Spleen (tissue), 11 donors: Measurements from ENCODE around the gene AGPAT2. TPM values are rescaled to one million over a fixed set of nuclear protein-coding genes. Genes with fewer than 3 reads are reported as not detected.

Experiments used
- DNase-seq: peaks from one replicate; pipeline ENCODE4 v3.0.0-alpha.2; 2020
- H3K27ac ChIP-seq, 8 donors: fragments of 200-600 bp; sonication (generic) in 7 of 8; 1 replicate in 4 of 8; 2 replicates in 4 of 8; pipeline versions ENCODE4 v1.5.0 to v1.8.0; 2016 to 2021; ENCODE audit warnings: inconsistent platforms in 4 of 8, mild to moderate bottlenecking in 4 of 8, moderate library complexity in 1 of 8
- H3K27me3 ChIP-seq, 7 donors: fragments of 200-600 bp; sonication (generic) in 6 of 7; replicated peaks in 1 of 7; 1 replicate in 4 of 7; 2 replicates in 3 of 7; pipeline versions ENCODE4 v1.5.0 to v1.8.0; 2016 to 2021; ENCODE audit warnings: inconsistent platforms in 3 of 7, mild to moderate bottlenecking in 1 of 7
- H3K36me3 ChIP-seq, 6 donors: fragments of 200-600 bp; sonication (generic) in 5 of 6; 1 replicate in 4 of 6; 2 replicates in 2 of 6; pipeline versions ENCODE4 v1.5.0 to v1.8.0; 2016 to 2021; ENCODE audit warnings: inconsistent platforms in 2 of 6
- H3K4me1 ChIP-seq, 6 donors: fragments of 200-600 bp; sonication (generic) in 5 of 6; 1 replicate in 3 of 6; 2 replicates in 3 of 6; pipeline versions ENCODE4 v1.5.0 to v1.8.0; 2016 to 2021; ENCODE audit warnings: inconsistent platforms in 3 of 6
- H3K4me3 ChIP-seq, 8 donors: fragments of 200-600 bp; sonication (generic) in 7 of 8; 1 replicate in 4 of 8; 2 replicates in 4 of 8; pipeline versions ENCODE4 v1.5.0 to v1.8.0; 2016 to 2021; ENCODE audit warnings: inconsistent platforms in 4 of 8, mild to moderate bottlenecking in 4 of 8, moderate library complexity in 2 of 8
- H3K9me3 ChIP-seq, 8 donors: fragments of 200-600 bp; sonication (generic) in 7 of 8; 1 replicate in 4 of 8; 2 replicates in 4 of 8; pipeline versions ENCODE4 v1.5.0 to v1.8.0; 2016 to 2021; ENCODE audit warnings: inconsistent platforms in 4 of 8
- CTCF ChIP-seq, 11 experiments: fragments of 200-600 bp in 7 of 11; fragments of 450-650 bp in 4 of 11; sonication (generic) in 4 of 11; IDR thresholded peaks in 8 of 11; conservative IDR thresholded peaks in 3 of 11; 1 replicate in 7 of 11; 2 replicates in 4 of 11; pipeline versions ENCODE4 v1.4.0 to v1.8.0; 2016 to 2021; ENCODE audit warnings: antibody characterized with exemption in 11 of 11, inconsistent platforms in 4 of 11, mild to moderate bottlenecking in 1 of 11
- POLR2A ChIP-seq, 3 donors: fragments of 450-650 bp; IDR thresholded peaks; one replicate each; pipeline ENCODE4 v1.5.1; 2017; ENCODE audit warnings: antibody characterized with exemption in 3 of 3, mild to moderate bottlenecking in 1 of 3
- POLR2AphosphoS5 ChIP-seq, 3 donors: sonication (generic); formaldehyde crosslinking; IDR thresholded peaks; one replicate each; pipeline ENCODE4 v1.5.1; 2017; ENCODE audit warnings: antibody characterized with exemption in 3 of 3
- WGBS, 5 donors: extraction: QIAGEN DNeasy Blood & Tissue Kit in 3 of 5; methylation state at CpG; one replicate each; pipeline versions ENCODE4 v1.1.5 to v1.1.7; 2013 to 2018; 5-methylcytosine and 5-hydroxymethylcytosine counted together
- intact Hi-C: fragments of 100-400 bp; cut with DNase I; formaldehyde crosslinking; loops from one replicate; pipeline ENCODE4 v1.15.0; 2023; ENCODE audit warnings: low total_unique reads
- polyA plus RNA-seq, 3 donors: library from polyadenylated mRNA; stranded (reverse); fragments of 200-250 nt; gene quantifications; one replicate each; pipeline ENCODE4 v1.2.1, GENCODE V29; 2013
- total RNA-seq, 7 donors: library from RNA; depleted of rRNA in 3 of 7; stranded (reverse); fragments of >200 nt in 3 of 7; fragmentation: NEBNext Ultra II Directional in 4 of 7; extraction: Animal tissue kit (Norgen Biotek cat#: 25700) in 4 of 7; gene quantifications; one replicate each; pipeline versions ENCODE4 v1.1.0 to v1.2.1, GENCODE V29; 2016 to 2021
- donor health status: healthy with polysubstance abuse.
- donor health status: DM: no; HTN: no; CAD: no; lungs with moderate emphysema.
- donor health status: DM: no; HTN: no; CAD: no.
- donor health status: Bipolar disorder and iron deficiency.
- donor health status: healthy.
- donor health status: DM: no; HTN: no; CAD: no.
- donor health status: DM: yes; HTN: yes; CAD: no.

Gene AGPAT2
- total and polyA plus RNA-seq, 10 donors: 26.9 to 47.7 (median 38.3) TPM

GRCh38 chr9:136722093-136722968 lies 35.1 kb upstream of the AGPAT2 start:
- no peaks in the 10 kb centered on the region for H3K9me3 ChIP-seq
- H3K36me3 ChIP-seq: peaks cover 6 to 65% (median 50%) of the 10 kb centered on the region in 6 donors
- 65 to 78% (median 76%) methylated on average over 13 to 31 of the region's 31 CpGs for WGBS, 5 donors
- H3K27me3 ChIP-seq: no peaks in the 10 kb centered on the region
- H3K27ac ChIP-seq: no peak overlapping the region
- TF ChIP-seq POLR2AphosphoS5 (IDR thresholded peaks at IDR 0.05) (peak in 2 of 3 donors; percentile 1 to 3), CTCF (IDR thresholded peaks at IDR 0.05 in 8 of 11, conservative IDR thresholded peaks at IDR 0.05 in 3 of 11) (no peak), POLR2A (IDR thresholded peaks at IDR 0.05) (no peak)
- DNase-seq: no peak
- H3K4me3 ChIP-seq: no peak overlapping the region
- peaks cover 16 to 90% (median 84%) of the 10 kb centered on the region in 6 donors for H3K4me1 ChIP-seq
- intact Hi-C loops: no loop called here

DNA sequence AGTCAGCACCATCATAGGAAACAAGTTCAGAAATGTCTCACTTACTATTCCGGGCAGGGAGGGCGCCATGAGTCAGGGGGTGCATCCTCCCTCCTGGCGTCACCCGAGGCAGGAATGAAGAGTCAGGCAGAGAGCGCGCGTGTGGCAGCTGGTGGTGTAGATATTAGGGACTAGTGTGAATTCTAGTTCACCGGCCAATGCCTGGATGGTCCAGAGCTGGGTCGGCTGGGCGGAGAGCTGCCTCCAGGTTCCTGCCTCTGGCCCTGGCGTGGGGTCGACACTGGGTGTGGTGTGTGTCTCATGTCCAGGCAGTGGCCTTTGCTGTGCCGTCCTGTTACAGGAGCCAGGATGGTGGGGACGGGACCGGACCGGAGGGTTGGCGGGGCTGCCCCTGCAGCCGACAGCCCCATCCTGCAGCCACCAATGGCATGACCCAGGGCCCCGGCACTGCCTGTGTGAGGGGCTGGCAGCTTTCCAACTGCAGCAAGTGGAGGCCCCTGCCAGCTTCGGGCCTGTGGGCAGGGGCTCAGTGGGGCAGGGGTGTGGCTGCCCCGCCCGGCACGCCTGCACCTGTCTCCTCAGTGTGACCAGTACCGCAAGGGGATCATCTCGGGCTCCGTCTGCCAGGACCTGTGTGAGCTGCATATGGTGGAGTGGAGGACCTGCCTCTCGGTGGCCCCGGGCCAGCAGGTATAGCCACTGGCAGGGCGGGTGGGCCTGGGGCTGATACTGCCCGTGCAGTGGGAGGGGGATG lies 34.3 kb upstream of the AGPAT2 start:
- peak; percentile 76 for DNase-seq
- Histone ChIP-seq H3K36me3 (peaks cover 6 to 62% (median 50%) of the 10 kb centered on the region in 6 donors), H3K27ac (peak overlapping the region in 3 of 8 donors; percentile 17 to 18 (median 18)), H3K27me3 (peaks cover 0 to 5% (median 0%) of the 10 kb centered on the region in 7 donors), H3K4me1 (peaks cover 12 to 82% (median 75%) of the 10 kb centered on the region in 6 donors), H3K9me3 (no peaks in the 10 kb centered on the region), H3K4me3 (no peak overlapping the region)
- WGBS, 5 donors: 63 to 80% (median 68%) methylated on average over 16 to 30 of the region's 30 CpGs
- TF ChIP-seq CTCF (IDR thresholded peaks at IDR 0.05 in 8 of 11, conservative IDR thresholded peaks at IDR 0.05 in 3 of 11): no peak
- peak in 2 of 3 donors; percentile 38 to 64 for TF ChIP-seq POLR2AphosphoS5 (IDR thresholded peaks at IDR 0.05)
- intact Hi-C loops: no loop called here

- H3K4me1 ChIP-seq: peaks cover 6 to 78% (median 69%) of the 10 kb centered on the region in 6 donors
- TF ChIP-seq POLR2AphosphoS5 (IDR thresholded peaks at IDR 0.05) (no peak), POLR2A (IDR thresholded peaks at IDR 0.05) (no peak), CTCF (IDR thresholded peaks at IDR 0.05 in 8 of 11, conservative IDR thresholded peaks at IDR 0.05 in 3 of 11) (no peak)
- DNase-seq: no peak
- H3K4me3 ChIP-seq: no peak overlapping the region
- peak overlapping the region in 2 of 8 donors; percentile 17 to 68 for H3K27ac ChIP-seq
- peaks cover 0 to 6% (median 0%) of the 10 kb centered on the region in 7 donors for H3K27me3 ChIP-seq
- WGBS, 5 donors: 69 to 83% (median 71%) methylated on average over 9 to 11 of the region's 11 CpGs
- H3K9me3 ChIP-seq: no peaks in the 10 kb centered on the region
- peaks cover 6 to 56% (median 47%) of the 10 kb centered on the region in 6 donors for H3K36me3 ChIP-seq
- intact Hi-C loops: no loop called here
Observed at GRCh38 chr9:136720898-136721338, 33.7 kb upstream of the AGPAT2 start.
